ENCODE data around the gene ABCG4. TPM values are rescaled to one million over a fixed set of nuclear protein-coding genes. Genes with fewer than 3 reads are reported as not detected.

Gene ABCG4
- total and polyA plus RNA-seq, 9 of the 15 experiments (the other 6 are each of a cell fraction or from before 2014, with no cell fraction given), result 0.03 to 0.11 (median 0.07) TPM; not detected in 4

GRCh38 chr11:119180729-119181676, 32.2 kb downstream of the ABCG4 start (continued):
- TF ChIP-seq ZNF766 (CRISPR knock-in tag; conservative IDR thresholded peaks at IDR 0.05) (peak; percentile 76), CSDE1 (IDR thresholded peaks at IDR 0.05) (no peak), ZNF507 (tag; conservative IDR thresholded peaks at IDR 0.05) (no peak), CCAR2 (IDR thresholded peaks at IDR 0.05; ENCODE audit: low read depth, low read length) (no peak), TSC22D4 (tag; IDR thresholded peaks at IDR 0.05) (no peak), SMARCC2 (IDR thresholded peaks at IDR 0.05; ENCODE audit: low read depth) (no peak), ZFX (CRISPR knock-in tag; IDR thresholded peaks at IDR 0.05) (peak; percentile 27; the same call in 1 of the 2 replicates), THAP12 (CRISPR knock-in tag; IDR thresholded peaks at IDR 0.05) (no peak)
